Iris pigment epithelial cell (primary cell): ENCODE results near the gene SORBS2.

ENCODE experiments used
- DNase-seq: peaks from one replicate; pipeline ENCODE4 v3.0.0-alpha.2; 2011; ENCODE audit warnings: low read depth

SORBS2 gene

GRCh38 chr4:185640811-185641675, 171.0 kb downstream of the SORBS2 start:
- DNase-seq, result peak; percentile 85

GRCh38 chr4:185638548-185639301, 173.3 kb downstream of the SORBS2 start:
- peak; percentile 10 for DNase-seq

DNA sequence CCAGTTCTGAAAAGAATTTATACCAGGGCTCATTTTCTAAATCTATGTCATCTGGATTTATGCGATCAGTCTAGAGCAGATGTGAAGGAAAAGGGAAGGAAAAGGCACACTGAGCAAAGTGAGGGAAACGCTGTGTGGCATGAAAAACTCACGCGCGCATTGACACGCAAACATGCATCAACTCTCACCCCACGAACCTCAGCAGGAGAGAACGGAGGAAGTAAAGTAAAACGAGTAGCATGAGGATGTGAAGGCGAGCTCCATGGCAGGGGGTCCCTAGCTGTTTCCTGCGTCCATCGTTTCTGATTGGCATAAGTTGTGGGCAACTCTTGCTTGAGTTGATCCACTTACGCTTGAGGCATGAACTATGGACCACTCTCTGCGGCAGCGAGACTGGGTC, 173.9 kb downstream of the SORBS2 start:
- no peak for DNase-seq

GRCh38 chr4:185637163-185637875, 174.7 kb downstream of the SORBS2 start:
- peak; percentile 17 for DNase-seq

DNA sequence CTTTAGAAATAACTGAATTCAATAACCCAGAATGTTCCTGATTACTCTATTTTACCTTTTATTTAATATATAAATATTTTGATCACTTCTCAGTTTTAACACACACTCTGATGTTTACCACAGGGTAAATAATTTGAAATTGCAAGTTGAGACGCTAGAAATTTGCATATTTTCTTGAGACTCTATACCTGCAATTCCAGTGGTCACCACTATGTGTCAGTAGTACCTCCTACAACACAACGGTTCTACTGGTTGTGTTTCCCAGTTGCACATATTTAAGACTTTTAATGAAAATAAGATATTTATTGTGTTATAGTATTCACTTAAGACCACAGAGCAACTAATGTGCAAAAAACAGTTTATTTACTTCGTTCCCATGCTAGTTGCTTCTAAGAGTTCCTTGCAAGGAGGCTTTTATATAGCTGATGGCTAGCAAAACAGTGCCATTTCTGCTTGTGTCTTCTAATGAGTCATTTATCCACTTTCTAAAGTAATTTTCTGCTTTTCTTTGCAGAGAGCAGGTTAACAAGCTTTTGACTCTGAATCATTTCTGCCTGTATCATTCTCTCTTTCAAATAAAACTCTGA, 177.8 kb downstream of the SORBS2 start:
- DNase-seq, result peak; percentile 26

DNA sequence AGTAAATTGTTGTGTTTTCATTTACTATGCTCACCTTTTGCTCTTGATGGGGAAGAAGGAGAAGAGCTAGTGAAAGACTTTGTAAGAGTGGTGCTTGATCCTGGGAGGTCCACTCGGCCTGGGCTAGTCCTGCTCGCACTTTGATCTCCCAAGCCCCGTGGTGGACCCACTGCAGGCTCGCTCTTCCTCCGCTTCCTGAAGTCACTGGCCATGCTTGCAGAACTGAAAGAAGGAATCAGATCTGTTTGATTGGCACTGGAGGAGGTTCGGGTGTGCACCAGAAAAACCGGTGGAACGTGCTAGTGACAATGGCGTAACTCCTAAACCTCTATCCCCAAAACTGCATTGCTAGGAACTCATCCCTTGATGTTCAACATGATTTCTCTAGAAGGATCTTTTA, 185.2 kb downstream of the SORBS2 start:
- DNase-seq, result no peak

GRCh38 chr4:185625503-185625902, 186.5 kb downstream of the SORBS2 start:
- DNase-seq, result no peak

- no peak for DNase-seq
Measured at GRCh38 chr4:185624259-185624589, 187.8 kb downstream of the SORBS2 start.

GRCh38 chr4:185623444-185624258, 188.3 kb downstream of the SORBS2 start:
- no peak for DNase-seq

DNA sequence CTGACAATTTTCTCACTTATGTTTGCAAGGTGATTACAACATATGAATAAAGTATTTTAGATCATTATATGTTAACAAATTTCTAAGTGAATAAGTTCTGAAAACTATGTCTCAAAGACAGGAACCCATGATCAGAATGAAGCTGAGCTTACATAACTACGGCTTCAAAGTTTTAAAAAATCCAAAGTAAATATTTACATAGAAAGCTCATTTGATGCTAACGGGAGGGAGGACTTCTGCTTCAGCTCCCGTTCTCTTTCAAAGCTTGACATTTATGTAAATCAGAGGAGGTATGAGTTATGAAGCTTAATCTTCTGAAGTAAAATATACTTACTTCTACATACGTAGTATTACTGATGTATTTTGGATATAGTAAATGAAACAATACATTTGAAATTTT, 203.8 kb downstream of the SORBS2 start:
- no peak for DNase-seq

GRCh38 chr4:185602397-185602796, 209.6 kb downstream of the SORBS2 start:
- no peak for DNase-seq

- peak; percentile 80 for DNase-seq
Measured at GRCh38 chr4:185600801-185601434, 211.1 kb downstream of the SORBS2 start.

GRCh38 chr4:185599553-185600243, 212.3 kb downstream of the SORBS2 start:
- DNase-seq, result no peak

DNA sequence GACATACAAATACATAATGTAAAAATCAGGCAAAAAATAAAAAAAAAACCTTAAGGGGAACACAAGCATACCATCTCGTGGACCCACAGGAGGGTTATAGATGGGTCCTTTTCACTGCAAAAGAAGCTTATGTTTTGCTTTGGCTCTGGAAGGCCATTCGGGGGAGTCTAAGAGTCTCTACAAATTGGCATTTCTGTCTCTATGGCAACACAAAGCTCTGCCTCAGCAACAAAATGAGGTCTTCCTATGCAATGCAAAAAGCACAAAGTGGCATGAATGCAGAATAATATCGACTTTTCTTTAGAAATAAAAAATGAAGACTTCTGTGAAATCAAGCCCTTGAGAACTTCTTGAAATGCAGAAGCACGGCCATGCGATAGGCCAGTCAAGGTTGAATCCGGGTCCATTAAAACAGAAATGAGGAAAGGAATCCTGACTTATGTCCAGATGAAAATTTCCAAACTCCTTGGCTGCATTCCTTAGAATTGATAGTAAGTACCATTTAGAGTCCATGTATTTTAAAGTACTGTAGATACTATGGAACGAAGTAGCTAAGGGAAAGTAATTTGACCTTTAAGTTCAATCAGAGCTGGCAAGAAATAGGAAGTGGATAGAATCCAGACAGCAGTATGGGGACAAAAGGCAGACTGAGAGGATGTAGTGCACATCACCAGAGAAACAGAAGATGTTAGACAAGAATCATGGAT, 213.0 kb downstream of the SORBS2 start:
- no peak for DNase-seq

DNA sequence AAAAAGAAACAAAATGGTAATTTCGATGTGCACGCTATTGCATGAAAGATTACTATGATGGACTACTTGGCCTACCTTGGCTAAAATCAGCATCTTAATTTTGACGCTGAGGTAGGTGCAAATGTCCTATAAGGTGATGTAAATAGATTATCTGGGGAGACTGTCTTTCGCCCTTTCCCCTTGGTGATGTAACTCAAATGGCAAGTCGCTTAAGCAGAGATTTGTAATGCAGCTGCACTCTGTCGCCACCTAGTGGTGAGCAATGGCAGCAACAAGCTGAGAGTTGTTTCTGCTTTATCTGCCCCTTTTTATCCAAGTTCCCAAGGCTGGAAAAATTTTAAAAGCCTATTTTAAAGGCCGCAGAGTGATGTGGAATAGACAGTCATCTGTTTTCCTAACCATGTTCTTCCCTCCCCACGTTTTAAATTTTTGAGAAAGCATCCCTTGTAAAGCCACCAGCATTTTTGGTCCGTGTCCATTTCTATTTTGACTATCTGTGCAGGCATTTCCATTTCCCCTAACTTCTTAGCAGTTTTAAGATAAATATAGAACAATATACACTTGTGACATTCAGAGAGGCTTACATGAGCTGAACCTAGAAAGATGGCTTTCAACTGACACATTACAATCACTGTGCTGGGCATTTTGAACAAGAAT, 214.3 kb downstream of the SORBS2 start:
- DNase-seq, result peak; percentile 78

GRCh38 chr4:185592845-185593488, 219.0 kb downstream of the SORBS2 start:
- DNase-seq, result peak; percentile 26

- no peak for DNase-seq
Measured at GRCh38 chr4:185592438-185592837, 219.6 kb downstream of the SORBS2 start.

GRCh38 chr4:185591679-185592141, 220.3 kb downstream of the SORBS2 start:
- peak; percentile 88 for DNase-seq

GRCh38 chr4:185590982-185591381, 221.0 kb downstream of the SORBS2 start:
- no peak for DNase-seq
